ENCODE data around the gene TUBGCP6. TPM values are rescaled to one million over a fixed set of nuclear protein-coding genes. Genes with fewer than 3 reads are reported as not detected.

Gene TUBGCP6
- total RNA-seq, 1 experiment from 2014 or later: 38.6 TPM

DNA sequence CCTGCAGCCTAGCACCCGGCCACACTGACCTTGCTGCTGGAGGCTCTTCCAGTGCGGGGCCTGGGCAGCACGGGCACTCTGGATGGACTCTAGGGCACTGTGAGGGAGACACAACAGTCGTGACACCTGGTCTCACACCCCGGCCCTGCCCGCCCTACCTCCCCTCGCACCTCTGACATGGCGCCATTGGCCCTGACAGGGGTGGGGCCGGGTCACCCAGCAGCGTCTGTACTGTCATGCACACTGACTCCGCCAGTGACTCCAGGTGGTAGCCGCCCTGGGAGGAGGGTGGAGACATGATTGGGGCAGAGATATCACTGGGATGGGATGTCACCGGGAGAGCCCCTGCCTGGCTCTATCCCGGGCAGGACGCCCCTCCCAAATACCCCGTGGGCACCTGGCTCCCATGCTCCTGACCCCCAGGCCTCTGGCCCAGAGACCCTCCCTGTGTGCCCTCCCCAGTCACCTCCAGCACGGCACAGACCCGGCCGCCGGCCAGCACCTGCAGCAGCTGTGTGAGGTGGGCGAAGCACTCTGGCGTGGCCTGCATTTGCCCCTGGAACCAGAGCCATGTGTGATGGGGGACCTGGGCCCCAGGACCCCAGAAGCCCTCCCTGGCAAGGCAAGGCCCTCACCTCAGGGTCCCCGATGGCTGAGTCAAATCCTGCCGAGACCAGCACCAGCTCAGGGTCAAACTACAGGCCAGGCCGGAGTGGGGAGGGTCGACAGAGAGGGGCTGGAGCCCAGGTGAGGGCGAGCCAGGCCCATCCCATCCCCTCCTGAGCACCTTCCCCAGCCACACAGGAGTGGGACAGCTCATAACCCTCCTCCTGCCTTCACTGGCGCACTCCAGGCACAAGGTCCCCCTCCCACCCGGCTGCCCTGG is 3.6 kb upstream of the TUBGCP6 start:
- ATAC-seq (no peak), DNase-seq (ENCODE audit: low read depth, low spot score) (no peak)
- Histone ChIP-seq H3K9me2 (ENCODE audit: insufficient read depth) (no peaks in the 10 kb centered on the region), H3K27ac (ENCODE audit: low read depth, low read length) (peak overlapping the region; percentile 37; the same call in 1 of the 2 replicates), H2AFZ (ENCODE audit: low read depth, low read length, poor library complexity, severe bottlenecking) (no peak overlapping the region), H3K79me2 (ENCODE audit: insufficient read depth, low read length) (peaks cover 58% of the 10 kb centered on the region), H3K9me3 (ENCODE audit: control insufficient read depth in 1 of 2, insufficient read depth in 1 of 2, low read depth in 1 of 2, low read length in 2 of 2) (no peaks in the 10 kb centered on the region), H3K4me3 (replicated peaks in 1 of 2; ENCODE audit: low read depth in 1 of 2, low read length in 2 of 2) (no peak overlapping the region), H4K20me1 (ENCODE audit: insufficient read depth) (no peaks in the 10 kb centered on the region), H3K4me2 (ENCODE audit: low read length) (peak overlapping the region; percentile 56; the same call in 1 of the 2 replicates), H3K36me3 (ENCODE audit: control insufficient read depth in 1 of 2, insufficient read depth in 2 of 2, low read length in 2 of 2) (peaks cover 0 to 17% of the 10 kb centered on the region in 2 experiments; a peak in 1 of 4 replicates), H3K27me3 (ENCODE audit: insufficient read depth, low read length) (no peaks in the 10 kb centered on the region), H3K9ac (ENCODE audit: low read length) (peak overlapping the region; percentile 40; the same call in 1 of the 2 replicates), H3K4me1 (ENCODE audit: control insufficient read depth in 1 of 2, insufficient read depth in 2 of 2, low read length in 2 of 2) (peaks cover 26 to 70% of the 10 kb centered on the region in 2 experiments)
- no peak for TF ChIP-seq YY1 (IDR thresholded peaks at IDR 0.05; ENCODE audit: extremely low read depth, insufficient replicate concordance, low read depth, low read length)
- TF ChIP-seq, protein P1, sequence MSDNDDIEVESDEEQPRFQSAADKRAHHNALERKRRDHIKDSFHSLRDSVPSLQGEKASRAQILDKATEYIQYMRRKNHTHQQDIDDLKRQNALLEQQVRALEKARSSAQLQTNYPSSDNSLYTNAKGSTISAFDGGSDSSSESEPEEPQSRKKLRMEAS (IDR thresholded peaks at IDR 0.05): no peak
- TF ChIP-seq SP1 (IDR thresholded peaks at IDR 0.05; ENCODE audit: low read depth): no peak
- no peak for TF ChIP-seq TCF7L2 (IDR thresholded peaks at IDR 0.05; ENCODE audit: borderline replicate concordance, extremely low read depth, insufficient read depth, insufficient read length)
- TF ChIP-seq, protein P2, sequence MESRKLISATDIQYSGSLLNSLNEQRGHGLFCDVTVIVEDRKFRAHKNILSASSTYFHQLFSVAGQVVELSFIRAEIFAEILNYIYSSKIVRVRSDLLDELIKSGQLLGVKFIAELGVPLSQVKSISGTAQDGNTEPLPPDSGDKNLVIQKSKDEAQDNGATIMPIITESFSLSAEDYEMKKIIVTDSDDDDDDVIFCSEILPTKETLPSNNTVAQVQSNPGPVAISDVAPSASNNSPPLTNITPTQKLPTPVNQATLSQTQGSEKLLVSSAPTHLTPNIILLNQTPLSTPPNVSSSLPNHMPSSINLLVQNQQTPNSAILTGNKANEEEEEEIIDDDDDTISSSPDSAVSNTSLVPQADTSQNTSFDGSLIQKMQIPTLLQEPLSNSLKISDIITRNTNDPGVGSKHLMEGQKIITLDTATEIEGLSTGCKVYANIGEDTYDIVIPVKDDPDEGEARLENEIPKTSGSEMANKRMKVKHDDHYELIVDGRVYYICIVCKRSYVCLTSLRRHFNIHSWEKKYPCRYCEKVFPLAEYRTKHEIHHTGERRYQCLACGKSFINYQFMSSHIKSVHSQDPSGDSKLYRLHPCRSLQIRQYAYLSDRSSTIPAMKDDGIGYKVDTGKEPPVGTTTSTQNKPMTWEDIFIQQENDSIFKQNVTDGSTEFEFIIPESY (IDR thresholded peaks at IDR 0.05; ENCODE audit: extremely low read depth, insufficient replicate concordance, low read length): no peak
- POLR2A ChIA-PET: no interaction called here
- no TSS peak for BruUV-seq (replicated peaks)
- CTCF ChIA-PET: no interaction called here
- RAD21 ChIA-PET (ENCODE audit: low non-redundant PET in 1 of 2, low total read pairs in 2 of 2, uncharacterized antibody in 2 of 2, unreplicated experiment in 2 of 2): no interaction called here
- intact Hi-C loops (cut with micrococcal nuclease): no loop called here

Data from HCT116 (cell line).